G401 (cell line): Measurements from ENCODE around the gene AHNAK. TPM values are rescaled to one million over a fixed set of nuclear protein-coding genes. Genes with fewer than 3 reads are reported as not detected.
A peak's percentile ranks its signal among the peaks of the same experiment; 100 is the strongest.
"Not testable (repeated sequence)": the region's sequence is repeated elsewhere in the genome, so short reads cannot be mapped to it uniquely, and the experiment has no call there.

ENCODE experiments used
- DNase-seq: peaks from one replicate; pipeline ENCODE4 v3.0.0-alpha.2; 2015; ENCODE audit warnings: low spot score
- in situ Hi-C: cut with HindIII; loops from 2 replicates; pipeline ENCODE4 v1.10.0; 2016; ENCODE audit warnings: low sequenced_read_pairs, mixed read lengths
- total RNA-seq: library from RNA; depleted of rRNA; stranded (reverse); fragments of >200 nt; shearing (Covaris generic); gene quantifications from 2 replicates; pipeline ENCODE4 v1.2.3, GENCODE V29; 2014

Gene AHNAK
- total RNA-seq, 1 experiment from 2014 or later: 197 TPM

DNA sequence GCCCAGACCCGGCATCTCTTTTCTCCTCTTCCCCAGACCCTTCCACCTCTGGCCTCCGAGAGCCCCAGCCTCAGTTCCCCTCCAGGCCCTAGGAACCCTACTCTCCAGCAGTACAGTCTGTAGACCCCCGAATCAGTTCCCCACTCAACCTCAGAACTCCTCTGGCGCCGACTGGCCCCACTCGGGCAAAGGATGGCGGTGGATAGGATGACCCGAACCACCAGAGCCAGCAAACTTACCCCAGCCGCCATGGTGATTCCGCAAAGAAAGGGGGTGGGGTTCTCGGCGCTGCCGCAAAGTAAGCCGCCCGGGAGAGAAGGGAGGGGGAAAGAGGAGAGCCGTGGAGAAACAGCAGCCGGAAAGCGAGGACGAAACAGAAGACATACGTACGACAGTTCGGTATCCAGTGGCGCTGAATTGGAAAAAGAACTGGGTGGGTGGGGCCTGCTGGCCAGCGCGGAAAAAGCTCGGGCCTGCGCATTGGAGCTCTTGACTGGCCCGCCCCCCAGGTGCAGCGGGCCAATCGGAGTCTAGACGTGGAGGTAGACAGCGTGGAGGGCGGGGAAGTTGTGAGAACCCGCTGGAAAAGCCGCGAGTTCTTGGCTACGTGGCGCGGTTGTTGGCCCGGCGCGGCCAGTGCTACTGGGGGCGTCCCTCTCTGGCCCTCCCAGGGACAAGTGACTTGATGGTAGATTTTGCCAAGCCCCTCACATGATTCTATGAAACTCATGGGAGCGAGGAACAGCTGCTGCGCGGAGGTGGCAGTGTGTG lies 27.2 kb upstream of the AHNAK start, which contains the start of gene EEF1G:
TSS of gene EEF1G (minus strand) at position 300 of the 771 bp plus-strand sequence. CDS start at position 251, 49 bp downstream.
- in situ Hi-C loops: loop anchor here (25.0 kb wide), 1 partner anchor 136 kb away; no protein-coding TSS in a partner anchor
- peak; percentile 100 for DNase-seq

- no peak for DNase-seq
- in situ Hi-C loops: loop anchor here (25.0 kb wide), 1 partner anchor 136 kb away; no protein-coding TSS in a partner anchor
Measured at GRCh38 chr11:62573006-62573591, 26.5 kb upstream of the AHNAK start.

GRCh38 chr11:62572431-62572830 lies 25.8 kb upstream of the AHNAK start:
- in situ Hi-C loops: loop anchor here (25.0 kb wide), 1 partner anchor 135 kb away; no protein-coding TSS in a partner anchor
- DNase-seq: no peak

DNA sequence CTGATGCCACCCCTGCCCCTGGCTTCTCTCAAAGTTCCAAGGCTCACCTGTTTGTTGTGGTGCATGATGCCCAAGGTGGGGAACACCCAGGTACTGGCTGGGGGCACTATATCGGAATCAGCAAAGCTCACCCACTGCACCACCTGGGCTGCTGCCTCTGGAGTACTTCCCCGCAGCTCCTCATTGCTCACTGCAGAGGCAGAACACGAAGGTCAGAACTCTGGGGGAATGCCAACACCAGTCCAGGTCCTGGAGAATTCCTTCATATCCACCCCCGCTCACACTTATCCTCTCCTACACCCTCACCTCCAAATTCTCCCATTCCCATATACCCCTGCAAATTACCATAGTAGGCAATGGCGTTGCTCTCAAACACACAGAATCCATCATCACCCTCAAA lies 24.9 kb upstream of the AHNAK start:
- in situ Hi-C loops: loop anchor here (25.0 kb wide), 1 partner anchor 134 kb away; no protein-coding TSS in a partner anchor
- DNase-seq: not testable (repeated sequence)

DNA sequence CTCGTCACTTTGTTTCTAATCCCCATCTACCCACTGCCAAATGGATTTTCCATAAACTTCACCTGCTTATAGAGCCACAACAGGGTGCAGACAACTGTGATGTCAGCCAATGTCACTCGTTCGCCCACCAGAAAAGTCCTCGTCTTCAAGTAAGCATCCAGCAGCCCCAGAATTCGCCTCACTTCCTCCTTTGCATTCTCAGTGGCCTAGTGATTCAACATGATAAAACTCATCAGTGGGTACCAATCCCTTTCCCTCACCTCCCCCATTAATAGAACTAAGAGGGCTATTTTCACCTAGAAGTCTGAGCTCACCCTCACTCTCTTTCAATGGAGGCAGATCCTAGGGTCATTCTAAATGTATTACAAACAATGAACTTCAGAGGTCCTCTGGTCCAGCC lies 24.3 kb upstream of the AHNAK start:
- DNase-seq: not testable (repeated sequence)
- in situ Hi-C loops: loop anchor here (25.0 kb wide), 1 partner anchor 134 kb away; no protein-coding TSS in a partner anchor

DNA sequence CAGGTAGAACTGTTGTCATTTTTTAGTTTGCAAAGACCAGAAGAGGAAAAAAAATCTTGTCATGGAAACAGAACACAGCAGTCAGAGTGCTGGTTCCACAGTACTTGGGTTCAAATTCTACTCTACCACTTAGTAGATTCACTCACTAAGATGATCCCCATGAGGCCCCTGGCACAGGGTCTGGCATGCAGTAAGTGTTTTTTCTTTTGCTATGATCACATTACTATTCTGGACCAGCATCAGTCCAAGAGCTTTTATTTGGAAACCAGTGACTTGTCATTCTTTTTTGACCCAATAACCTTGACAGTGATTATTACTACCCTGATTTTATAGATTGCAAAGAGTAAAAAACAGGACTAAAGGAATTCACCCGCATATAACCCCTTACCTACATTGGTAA lies 23.0 kb upstream of the AHNAK start:
- no peak for DNase-seq

GRCh38 chr11:62567018-62567633 lies 20.5 kb upstream of the AHNAK start:
- in situ Hi-C loops: loop anchor here (25.0 kb wide), 1 partner anchor 130 kb away; no protein-coding TSS in a partner anchor
- DNase-seq: no peak

More for the DNA sequence above, 23.0 kb upstream of the AHNAK start:
- in situ Hi-C loops: loop anchor here (25.0 kb wide), 1 partner anchor 132 kb away; no protein-coding TSS in a partner anchor

DNA sequence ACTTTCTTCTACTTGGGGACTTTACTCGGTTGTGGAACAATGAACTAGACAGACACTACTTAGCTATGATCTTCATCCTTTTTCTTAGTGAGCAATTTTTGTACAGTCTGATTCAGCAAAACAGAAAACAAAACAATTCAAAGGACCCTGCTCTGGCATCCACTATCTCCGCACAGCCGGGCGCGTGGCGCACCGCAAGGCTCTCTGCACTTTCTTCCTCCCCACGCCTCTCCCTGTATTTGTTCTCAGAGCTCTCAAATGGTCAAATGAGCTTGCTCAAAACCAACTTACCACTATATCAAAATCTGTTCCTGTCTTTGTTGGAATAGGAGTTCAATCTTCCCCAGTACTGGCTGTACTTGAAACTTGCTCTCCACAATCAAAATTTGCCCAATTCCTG lies 19.6 kb upstream of the AHNAK start:
- DNase-seq: no peak
- in situ Hi-C loops: loop anchor here (25.0 kb wide), 1 partner anchor 129 kb away; no protein-coding TSS in a partner anchor

GRCh38 chr11:62565100-62565802 lies 18.6 kb upstream of the AHNAK start:
- in situ Hi-C loops: loop anchor here (25.0 kb wide), 1 partner anchor 128 kb away; no protein-coding TSS in a partner anchor

GRCh38 chr11:62561677-62562230 lies 15.1 kb upstream of the AHNAK start:
- not testable (repeated sequence) for DNase-seq
- in situ Hi-C loops: loop anchor here (25.0 kb wide), 1 partner anchor 124 kb away; no protein-coding TSS in a partner anchor

More at GRCh38 chr11:62565100-62565802, 18.6 kb upstream of the AHNAK start:
- DNase-seq: no peak

- in situ Hi-C loops: loop anchor here (25.0 kb wide), 1 partner anchor 123 kb away; no protein-coding TSS in a partner anchor
Measured at GRCh38 chr11:62560566-62561103, 14.0 kb upstream of the AHNAK start.

GRCh38 chr11:62559626-62560025 lies 13.0 kb upstream of the AHNAK start:
- DNase-seq: not testable (repeated sequence)

More at GRCh38 chr11:62560566-62561103, 14.0 kb upstream of the AHNAK start:
- DNase-seq: peak; percentile 76

DNA sequence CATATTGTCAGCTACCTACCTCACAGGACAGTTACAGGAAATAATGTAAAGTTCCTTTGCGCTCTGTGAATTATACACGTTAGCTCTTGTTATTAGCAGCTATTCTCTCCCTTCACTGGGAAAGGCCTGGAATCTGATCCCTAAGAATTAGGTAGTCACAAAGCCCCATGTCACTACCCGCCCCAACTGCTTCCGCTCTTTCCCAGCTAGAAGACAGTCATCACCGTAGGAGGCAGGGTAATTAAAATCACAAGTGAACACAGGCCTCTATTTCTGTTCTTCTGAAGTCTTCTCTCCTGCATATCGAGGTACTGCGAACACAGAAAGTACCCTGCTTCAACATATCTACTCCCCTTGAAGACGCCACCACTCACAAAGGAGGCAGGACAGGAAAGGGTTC lies 12.6 kb upstream of the AHNAK start:
- no peak for DNase-seq
- in situ Hi-C loops: loop anchor here (25.0 kb wide), 1 partner anchor 122 kb away; no protein-coding TSS in a partner anchor

More at GRCh38 chr11:62559626-62560025, 13.0 kb upstream of the AHNAK start:
- in situ Hi-C loops: loop anchor here (25.0 kb wide), 1 partner anchor 122 kb away; no protein-coding TSS in a partner anchor

DNA sequence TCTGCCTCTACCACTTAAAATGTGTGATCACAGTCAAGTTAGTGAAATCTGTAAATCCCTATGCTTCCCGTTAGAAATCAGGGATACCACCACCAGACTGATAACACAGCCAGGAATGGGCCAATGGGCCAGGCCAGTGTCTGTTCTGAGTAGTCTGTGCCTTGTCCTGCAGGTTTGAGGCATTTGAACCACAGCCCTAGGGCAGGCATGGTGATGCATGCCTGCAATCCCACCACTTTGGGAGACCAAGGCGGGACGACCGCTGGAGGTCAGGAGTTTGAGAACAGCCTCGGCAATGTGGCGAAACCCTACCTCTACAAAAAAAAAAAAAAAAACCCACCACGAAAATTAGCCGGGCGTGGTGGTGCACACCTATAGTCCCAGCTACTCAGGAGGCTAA lies 12.1 kb upstream of the AHNAK start:
- in situ Hi-C loops: loop anchor here (25.0 kb wide), 1 partner anchor 121 kb away; no protein-coding TSS in a partner anchor
- DNase-seq: no peak

DNA sequence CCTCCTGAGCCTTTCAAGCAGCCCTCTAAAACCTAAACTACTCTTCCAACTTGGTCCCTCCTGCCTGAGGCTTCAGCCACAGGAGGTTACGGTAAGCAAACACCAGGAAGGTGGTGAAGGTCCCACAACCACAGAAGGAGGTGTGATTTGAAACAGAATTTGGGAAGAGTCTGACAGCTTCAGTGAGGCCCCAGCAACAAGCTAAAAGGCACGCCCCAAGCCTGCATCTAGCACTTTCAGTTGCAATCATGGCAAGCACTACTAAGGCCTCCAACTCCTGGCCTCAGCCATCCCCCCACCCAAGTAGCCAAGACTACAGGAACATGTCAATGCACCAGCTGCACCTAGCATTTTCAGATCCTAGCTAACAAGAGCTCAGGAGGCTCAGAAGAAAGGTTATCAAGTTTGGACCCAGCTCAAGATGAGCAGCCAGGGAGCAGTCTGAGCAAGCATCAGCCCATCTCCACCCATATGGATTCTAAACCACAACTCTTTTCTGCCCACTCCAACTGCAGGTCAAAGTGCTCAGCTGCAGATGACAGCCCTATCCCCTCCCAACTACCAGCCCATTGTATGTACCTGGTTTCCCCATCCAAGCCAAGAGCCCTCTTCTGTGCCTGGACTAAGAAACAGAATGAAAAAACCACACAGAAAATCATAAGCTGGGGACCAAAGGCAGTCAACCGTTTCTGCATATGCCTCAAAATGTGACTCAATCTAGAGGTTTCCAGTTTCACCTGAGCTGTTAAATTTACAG lies 10.4 kb upstream of the AHNAK start:
- in situ Hi-C loops: loop anchor here (25.0 kb wide), 1 partner anchor 120 kb away; no protein-coding TSS in a partner anchor
- DNase-seq: no peak

DNA sequence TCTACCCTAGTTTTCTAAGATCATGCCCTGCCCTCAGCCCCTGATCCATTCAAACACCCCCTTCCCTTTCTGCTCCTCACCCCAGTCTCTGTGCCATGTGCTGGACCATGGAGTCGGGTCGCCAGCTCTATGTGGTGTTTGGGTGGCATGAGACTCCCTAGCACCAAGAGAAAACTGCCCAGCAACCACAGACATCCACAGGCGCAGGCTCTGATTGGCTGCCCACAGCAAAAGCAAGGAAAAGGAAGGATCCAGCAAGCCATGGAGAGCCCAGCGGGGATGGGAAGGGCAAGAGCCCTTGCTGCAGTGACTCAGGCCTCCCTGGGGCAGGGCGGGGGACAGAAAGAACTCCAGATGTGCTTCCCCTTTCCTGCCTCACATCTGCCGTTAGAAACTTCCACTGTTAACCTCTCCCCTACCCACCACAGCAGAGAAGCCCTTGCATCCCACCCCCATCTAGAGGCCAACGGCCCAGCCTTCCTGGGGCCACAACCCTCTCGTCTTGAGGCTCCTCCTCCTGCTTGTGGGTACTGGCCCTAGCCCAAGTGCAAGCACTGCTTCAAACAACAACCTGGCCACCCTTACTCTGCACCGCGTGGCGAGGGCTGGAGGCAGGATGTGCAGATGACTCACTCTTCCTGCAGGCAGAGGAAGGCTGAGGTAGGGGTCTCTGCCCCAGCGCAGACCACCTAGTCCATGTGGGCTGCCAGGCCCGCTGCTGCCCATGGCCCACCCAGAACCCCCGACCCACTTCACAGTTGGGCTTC lies 9.7 kb upstream of the AHNAK start:
- in situ Hi-C loops: loop anchor here (25.0 kb wide), 1 partner anchor 119 kb away; no protein-coding TSS in a partner anchor
- DNase-seq: peak; percentile 87
